NCI-H1092 treated with DMSO at 0.1 percent for 48 hours (cell line): ENCODE measurements around the gene AGAP3.

ENCODE experiments used
- DNase-seq: peaks from one replicate; lab custom pipeline; 2025; lab: John Stamatoyannopoulos, UW

Gene AGAP3

GRCh38 chr7:151124481-151124880, 38.2 kb downstream of the AGAP3 start:
- no peak for DNase-seq

GRCh38 chr7:151124899-151125399, 38.7 kb downstream of the AGAP3 start:
- DNase-seq, result no peak

- no peak for DNase-seq
Observed at GRCh38 chr7:151125470-151125845, 39.2 kb downstream of the AGAP3 start.

- DNase-seq, result no peak
Observed at GRCh38 chr7:151125846-151126481, 39.7 kb downstream of the AGAP3 start.

- DNase-seq, result no peak
Observed at GRCh38 chr7:151126491-151127137, 40.3 kb downstream of the AGAP3 start.

- no peak for DNase-seq
Observed at GRCh38 chr7:151128144-151128543, 41.9 kb downstream of the AGAP3 start.

- no peak for DNase-seq
Observed at GRCh38 chr7:151128716-151129115, 42.4 kb downstream of the AGAP3 start.

- DNase-seq, result no peak
Observed at GRCh38 chr7:151129117-151129959, 43.1 kb downstream of the AGAP3 start.

GRCh38 chr7:151129960-151130591, 43.8 kb downstream of the AGAP3 start:
- DNase-seq, result no peak

GRCh38 chr7:151130741-151131157, 44.5 kb downstream of the AGAP3 start:
- DNase-seq, result no peak

- DNase-seq, result no peak
Observed at GRCh38 chr7:151131224-151131591, 44.9 kb downstream of the AGAP3 start.

GRCh38 chr7:151131592-151132293, 45.5 kb downstream of the AGAP3 start:
- no peak for DNase-seq

GRCh38 chr7:151132461-151133205, 46.4 kb downstream of the AGAP3 start:
- no peak for DNase-seq

- DNase-seq, result no peak
Observed at GRCh38 chr7:151133266-151133985, 47.2 kb downstream of the AGAP3 start.

- no peak for DNase-seq
Observed at GRCh38 chr7:151133986-151134742, 47.9 kb downstream of the AGAP3 start.

GRCh38 chr7:151134743-151135524, 48.7 kb downstream of the AGAP3 start:
- DNase-seq, result no peak

- DNase-seq, result no peak
Observed at GRCh38 chr7:151135525-151135845, 49.2 kb downstream of the AGAP3 start.

- no peak for DNase-seq
Observed at GRCh38 chr7:151135866-151136843, 49.9 kb downstream of the AGAP3 start.
